Heart left ventricle (tissue), 13 donors: ENCODE results near the gene MSI2.

Experiments
- POLR2A ChIP-seq, 2 donors: fragments of 450-650 bp; IDR thresholded peaks; one replicate each; pipeline ENCODE4 v1.6.1; 2017; ENCODE audit warnings: antibody characterized with exemption in 2 of 2, mild to moderate bottlenecking in 2 of 2, moderate library complexity in 2 of 2
- TF ChIP-seq, protein P1 (sequence below), 12 donors: fragments of 200-600 bp; sonication (generic) in 4 of 12; IDR thresholded peaks; one replicate each; pipeline versions ENCODE4 v1.5.0 to v1.8.0; 2018 to 2022; ENCODE audit warnings: antibody characterized with exemption in 12 of 12, mild to moderate bottlenecking in 5 of 12
- donor health status: ischemic (EF 13 %, LVEDD 7.1; RV severe dilation, severe dysfunction).
- donor health status: DM: no; HTN: yes; CAD: no.
- donor health status: DM: no; HTN: no; CAD: no.
- donor health status: ischemic (EF 25% LVEDD 6.9; RV normal size, moderate dysfunction).
- donor health status: ischemic (EF 25% LVEDD 5.7; RV mildly dilated, moderate dysfunction).
- donor health status: ischemic (EF 35%, LVEDD 5.7; RV mildly dilated, moderate dysfunction).
- donor health status: nonischemic (EF 11% LVEDD 7.7; RV severe dilation, severe dysfunction).
- donor health status: DM: yes; HTN: yes; CAD: no.
- donor health status: PGD.
- donor health status: ischemic (EF 29% LVEDD 5.4; RV normal size, mild dysfunction).
- donor health status: nonischemic (EF 23%, LVEDD 6.1; RV moderate dilation, normal function).

DNA sequence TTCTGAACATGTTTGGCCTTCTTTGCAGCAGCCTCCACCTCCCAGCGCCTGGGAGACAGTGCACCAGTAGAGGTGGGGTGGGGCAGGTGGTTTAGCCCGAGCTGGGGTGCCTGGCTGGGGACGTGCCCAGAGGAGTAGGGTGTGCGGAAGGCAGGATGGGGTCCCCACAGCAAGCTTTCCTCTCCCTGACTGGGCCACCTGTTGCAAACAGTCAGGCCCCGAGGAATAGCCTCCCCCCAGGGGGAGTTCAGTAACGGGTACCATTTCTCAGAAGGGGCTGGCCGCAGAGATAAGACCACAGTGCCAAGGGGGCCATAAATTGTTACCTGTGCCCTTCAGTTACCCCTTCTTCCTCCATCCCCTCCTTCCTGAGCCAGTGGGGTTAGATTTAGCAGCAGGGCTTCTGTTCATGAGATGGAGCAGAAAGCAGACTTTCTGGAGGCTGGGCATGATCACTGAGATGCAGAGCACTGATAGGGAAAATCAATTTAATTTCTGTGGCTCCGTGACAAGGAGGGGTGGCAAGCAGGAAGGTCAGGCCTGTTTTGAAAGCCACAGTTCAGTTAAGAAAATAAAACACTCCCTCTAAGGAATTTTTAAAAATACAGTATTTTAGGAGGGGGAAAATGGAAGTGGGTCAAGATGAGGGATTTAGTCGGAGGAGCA is 181.9 kb downstream of the MSI2 start:
- TF ChIP-seq POLR2A (IDR thresholded peaks at IDR 0.05): no peak
- TF ChIP-seq, protein P1, sequence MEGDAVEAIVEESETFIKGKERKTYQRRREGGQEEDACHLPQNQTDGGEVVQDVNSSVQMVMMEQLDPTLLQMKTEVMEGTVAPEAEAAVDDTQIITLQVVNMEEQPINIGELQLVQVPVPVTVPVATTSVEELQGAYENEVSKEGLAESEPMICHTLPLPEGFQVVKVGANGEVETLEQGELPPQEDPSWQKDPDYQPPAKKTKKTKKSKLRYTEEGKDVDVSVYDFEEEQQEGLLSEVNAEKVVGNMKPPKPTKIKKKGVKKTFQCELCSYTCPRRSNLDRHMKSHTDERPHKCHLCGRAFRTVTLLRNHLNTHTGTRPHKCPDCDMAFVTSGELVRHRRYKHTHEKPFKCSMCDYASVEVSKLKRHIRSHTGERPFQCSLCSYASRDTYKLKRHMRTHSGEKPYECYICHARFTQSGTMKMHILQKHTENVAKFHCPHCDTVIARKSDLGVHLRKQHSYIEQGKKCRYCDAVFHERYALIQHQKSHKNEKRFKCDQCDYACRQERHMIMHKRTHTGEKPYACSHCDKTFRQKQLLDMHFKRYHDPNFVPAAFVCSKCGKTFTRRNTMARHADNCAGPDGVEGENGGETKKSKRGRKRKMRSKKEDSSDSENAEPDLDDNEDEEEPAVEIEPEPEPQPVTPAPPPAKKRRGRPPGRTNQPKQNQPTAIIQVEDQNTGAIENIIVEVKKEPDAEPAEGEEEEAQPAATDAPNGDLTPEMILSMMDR (IDR thresholded peaks at IDR 0.05): no peak
